ENCODE results near the gene JPH2.

JPH2 gene

DNA sequence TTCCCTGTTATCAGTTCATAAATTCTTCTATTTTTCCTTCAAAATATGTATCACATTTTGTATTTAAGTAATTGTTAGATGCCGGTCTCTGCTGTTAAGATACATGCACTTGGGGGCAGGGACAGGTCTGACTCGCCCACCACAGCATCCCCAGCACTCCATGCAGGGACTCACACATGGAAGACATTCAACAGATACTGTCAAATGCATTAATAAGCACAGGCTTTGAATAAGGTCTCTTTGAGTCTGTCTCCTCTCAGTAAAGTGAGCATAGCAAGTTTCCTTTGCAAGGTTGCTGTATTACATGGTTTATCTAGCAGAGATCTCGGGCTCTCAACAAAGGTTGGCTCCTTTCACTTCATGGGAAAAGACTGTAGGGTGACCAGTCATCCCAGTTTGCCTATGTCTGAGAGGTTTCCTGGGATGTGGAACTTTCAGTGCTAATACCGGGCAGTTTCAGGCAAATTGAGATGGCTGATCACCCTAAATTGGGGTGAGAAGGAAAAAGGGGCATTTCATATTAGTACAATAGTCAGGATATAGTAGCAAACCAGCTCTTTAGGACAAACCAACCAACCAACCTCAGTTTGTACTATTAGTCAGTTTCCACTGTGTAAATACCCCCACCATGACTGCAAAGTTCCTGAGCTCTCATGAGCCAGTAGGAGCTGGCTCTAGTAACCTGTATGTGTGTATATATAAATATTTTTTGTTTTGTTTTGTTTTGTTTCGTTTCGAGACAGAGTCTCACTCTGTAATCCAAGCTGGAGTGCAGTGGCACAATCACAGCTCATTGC, 15.0 kb downstream of the JPH2 start:
- TF ChIP-seq, protein P1, sequence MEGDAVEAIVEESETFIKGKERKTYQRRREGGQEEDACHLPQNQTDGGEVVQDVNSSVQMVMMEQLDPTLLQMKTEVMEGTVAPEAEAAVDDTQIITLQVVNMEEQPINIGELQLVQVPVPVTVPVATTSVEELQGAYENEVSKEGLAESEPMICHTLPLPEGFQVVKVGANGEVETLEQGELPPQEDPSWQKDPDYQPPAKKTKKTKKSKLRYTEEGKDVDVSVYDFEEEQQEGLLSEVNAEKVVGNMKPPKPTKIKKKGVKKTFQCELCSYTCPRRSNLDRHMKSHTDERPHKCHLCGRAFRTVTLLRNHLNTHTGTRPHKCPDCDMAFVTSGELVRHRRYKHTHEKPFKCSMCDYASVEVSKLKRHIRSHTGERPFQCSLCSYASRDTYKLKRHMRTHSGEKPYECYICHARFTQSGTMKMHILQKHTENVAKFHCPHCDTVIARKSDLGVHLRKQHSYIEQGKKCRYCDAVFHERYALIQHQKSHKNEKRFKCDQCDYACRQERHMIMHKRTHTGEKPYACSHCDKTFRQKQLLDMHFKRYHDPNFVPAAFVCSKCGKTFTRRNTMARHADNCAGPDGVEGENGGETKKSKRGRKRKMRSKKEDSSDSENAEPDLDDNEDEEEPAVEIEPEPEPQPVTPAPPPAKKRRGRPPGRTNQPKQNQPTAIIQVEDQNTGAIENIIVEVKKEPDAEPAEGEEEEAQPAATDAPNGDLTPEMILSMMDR (IDR thresholded peaks at IDR 0.05; ENCODE audit: control extremely low read depth, extremely low read depth, low read depth, missing control alignments): no peak
- POLR2A ChIA-PET: no interaction called here
- CTCF ChIA-PET: interaction anchor here (0.9 to 5.6 kb wide), 4 partner anchors 10 to 55 kb away, joined by 3 to 29 read pairs (median 6); no protein-coding TSS in a partner anchor
- no peak for DNase-seq (ENCODE audit: extremely low spot score)

DNA sequence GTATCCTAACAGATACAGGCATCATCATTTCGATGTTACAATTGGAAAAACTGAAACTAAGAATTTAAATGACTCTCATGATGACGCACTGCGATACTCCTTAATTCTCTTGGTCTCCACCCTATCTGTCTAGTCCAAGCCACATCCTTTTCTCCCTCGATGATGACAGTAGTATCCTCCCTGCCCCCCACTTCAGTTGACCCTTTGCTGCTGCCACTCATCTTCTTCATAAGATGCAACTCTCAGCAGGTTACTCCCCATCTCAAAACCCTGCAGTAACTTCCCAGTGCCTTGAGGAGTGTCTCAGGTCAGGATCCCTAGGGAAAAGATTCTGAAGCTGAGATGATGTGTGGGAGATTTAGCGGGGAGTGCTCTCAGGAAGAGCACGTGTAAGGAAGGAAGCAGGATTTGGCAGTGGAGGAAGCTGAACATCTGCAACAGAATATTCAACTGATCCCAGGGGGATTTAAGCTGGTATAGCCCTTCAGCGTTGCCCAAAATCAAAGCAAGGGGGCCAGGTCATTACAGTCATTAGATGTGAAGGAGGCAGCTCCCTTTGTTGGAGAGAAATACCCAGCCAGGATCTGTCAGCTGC, 16.1 kb downstream of the JPH2 start:
- no peak for DNase-seq (ENCODE audit: extremely low spot score)
- ChIA-PET CTCF (interaction anchor here (1.7 to 5.6 kb wide), 2 partner anchors 17 to 19 kb away, joined by 3 to 29 read pairs; no protein-coding TSS in a partner anchor), POLR2A (no interaction called here)
- TF ChIP-seq, protein P1 (IDR thresholded peaks at IDR 0.05; ENCODE audit: control extremely low read depth, extremely low read depth, low read depth, missing control alignments): no peak

DNA sequence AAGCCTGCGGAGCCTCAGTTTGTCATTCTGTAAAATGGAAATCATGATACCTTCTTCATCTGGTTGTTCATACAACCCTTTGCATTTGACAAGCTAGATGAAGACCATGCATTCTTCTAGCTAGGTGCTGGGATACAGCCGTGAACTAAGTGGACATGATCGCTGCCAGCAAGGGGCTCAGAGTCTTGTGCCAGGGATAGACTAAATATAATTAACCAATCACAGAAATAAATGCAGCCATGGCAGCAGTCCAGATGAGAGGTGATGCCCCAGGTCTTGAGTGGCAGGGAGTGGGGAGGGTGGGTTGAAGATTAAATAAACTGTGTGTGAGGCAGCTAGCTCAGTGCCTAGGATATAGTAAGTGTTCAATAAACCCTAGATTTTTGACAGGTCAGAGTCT, 19.3 kb downstream of the JPH2 start:
- TF ChIP-seq, protein P1 (IDR thresholded peaks at IDR 0.05; ENCODE audit: control extremely low read depth, extremely low read depth, low read depth, missing control alignments): no peak
- DNase-seq (ENCODE audit: extremely low spot score): no peak
- POLR2A ChIA-PET: no interaction called here
- CTCF ChIA-PET: interaction anchor here (5.6 kb wide), 1 partner anchor 22 kb away, joined by 29 read pairs; no protein-coding TSS in a partner anchor

DNA sequence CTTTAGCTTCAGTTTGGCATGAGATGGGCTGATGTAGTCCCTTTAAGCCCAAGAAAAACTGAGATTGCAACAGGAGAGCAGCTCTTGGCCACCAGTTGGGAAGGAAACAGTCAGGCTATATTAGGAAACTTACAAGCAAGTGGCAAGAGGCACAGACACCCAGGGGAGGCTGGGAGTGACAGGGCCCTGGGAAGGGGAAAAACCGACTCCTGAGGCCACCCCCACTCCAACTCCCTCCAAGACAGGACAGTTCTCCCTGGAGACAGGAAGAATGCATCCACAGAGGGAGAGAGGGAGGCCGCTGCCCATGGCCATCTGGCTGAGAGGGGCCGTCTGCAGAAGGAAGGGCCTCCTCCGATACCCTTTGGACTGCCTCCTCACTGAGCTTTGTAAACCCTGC, 20.5 kb downstream of the JPH2 start:
- POLR2A ChIA-PET: no interaction called here
- TF ChIP-seq, protein P1 (IDR thresholded peaks at IDR 0.05; ENCODE audit: control extremely low read depth, extremely low read depth, low read depth, missing control alignments): no peak
- DNase-seq (ENCODE audit: extremely low spot score): no peak
- CTCF ChIA-PET: no interaction called here

DNA sequence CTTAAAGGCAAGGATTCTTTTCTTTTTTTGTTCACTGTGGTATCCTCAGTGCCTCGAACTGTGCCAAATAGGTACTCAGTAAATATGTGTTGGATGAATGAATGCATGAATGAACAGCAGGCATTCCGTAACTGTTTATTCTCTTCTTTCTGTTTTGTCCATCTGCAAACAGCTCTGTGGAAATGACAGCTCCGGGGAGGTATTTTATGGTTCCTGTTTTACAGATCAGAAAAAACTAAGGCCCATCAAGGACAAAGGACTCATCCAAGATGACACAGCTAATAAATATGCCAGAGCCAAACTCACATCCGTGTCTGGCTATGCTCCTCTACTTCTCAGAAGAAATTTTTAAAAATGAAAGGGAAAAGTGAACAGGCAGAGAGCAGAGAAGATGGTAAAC, 21.0 kb downstream of the JPH2 start:
- ChIA-PET CTCF (no interaction called here), POLR2A (no interaction called here)
- no peak for DNase-seq (ENCODE audit: extremely low spot score)
- TF ChIP-seq, protein P1 (IDR thresholded peaks at IDR 0.05; ENCODE audit: control extremely low read depth, extremely low read depth, low read depth, missing control alignments): no peak

DNA sequence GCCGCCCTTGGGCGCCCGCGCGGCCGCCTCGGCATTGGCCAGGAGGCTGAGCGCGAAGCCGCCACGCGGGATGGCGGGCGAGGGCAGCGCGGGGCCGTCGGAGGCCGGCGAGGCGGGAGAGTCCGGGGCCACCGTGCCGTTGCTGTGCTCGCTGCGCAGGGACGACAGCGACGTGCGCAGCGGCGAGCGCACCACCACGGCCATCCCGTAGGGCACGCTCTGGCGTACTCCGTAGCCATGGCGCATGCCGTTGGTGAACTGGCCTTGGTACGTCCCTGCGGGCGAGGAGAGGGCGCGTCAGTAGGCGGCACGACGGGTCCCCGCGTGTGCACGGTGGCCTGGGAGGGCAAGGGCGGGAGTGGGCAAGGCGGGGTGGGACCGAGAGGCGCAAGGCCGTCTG, 26.9 kb downstream of the JPH2 start:
- ChIA-PET POLR2A (no interaction called here), CTCF (interaction anchor here (2.3 kb wide), 1 partner anchor 29 kb away, joined by 4 read pairs; no protein-coding TSS in a partner anchor)

More for the DNA sequence above, 26.9 kb downstream of the JPH2 start:
- TF ChIP-seq, protein P1 (IDR thresholded peaks at IDR 0.05; ENCODE audit: control extremely low read depth, extremely low read depth, low read depth, missing control alignments): no peak
- DNase-seq (ENCODE audit: extremely low spot score): no peak

Data from GM10248 (cell line).